Measurements from ENCODE around the gene DNAI2.

The DNAI2 gene

DNA sequence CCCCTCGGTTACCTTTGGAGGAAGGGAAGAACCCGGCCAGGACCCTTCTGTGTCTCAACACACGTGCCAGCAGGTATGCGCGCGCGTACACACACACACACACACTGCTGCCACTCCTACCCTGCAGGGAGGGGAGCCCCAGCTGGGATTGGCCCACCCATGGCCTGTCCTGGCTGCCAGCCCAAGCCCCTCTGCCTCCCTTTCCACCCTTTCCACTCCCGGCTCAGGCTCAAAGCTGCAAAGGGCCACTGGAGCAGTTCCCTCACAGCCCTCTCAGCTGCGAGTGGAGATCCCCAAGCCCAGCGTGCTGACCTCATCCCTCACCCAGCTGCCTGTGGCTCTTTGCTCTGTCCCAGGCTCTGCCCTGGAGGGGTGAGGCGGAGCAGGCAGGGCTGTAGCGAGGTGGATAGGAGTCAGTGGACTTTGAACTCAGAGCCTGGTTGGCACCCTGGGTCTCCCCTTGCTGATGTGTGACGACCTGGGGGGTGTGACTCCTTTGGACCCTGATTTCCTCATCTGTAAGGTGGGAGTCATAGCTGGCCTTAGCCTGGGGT lies 66.5 kb downstream of the DNAI2 start:
- DNase-seq, result peak; percentile 27

DNA sequence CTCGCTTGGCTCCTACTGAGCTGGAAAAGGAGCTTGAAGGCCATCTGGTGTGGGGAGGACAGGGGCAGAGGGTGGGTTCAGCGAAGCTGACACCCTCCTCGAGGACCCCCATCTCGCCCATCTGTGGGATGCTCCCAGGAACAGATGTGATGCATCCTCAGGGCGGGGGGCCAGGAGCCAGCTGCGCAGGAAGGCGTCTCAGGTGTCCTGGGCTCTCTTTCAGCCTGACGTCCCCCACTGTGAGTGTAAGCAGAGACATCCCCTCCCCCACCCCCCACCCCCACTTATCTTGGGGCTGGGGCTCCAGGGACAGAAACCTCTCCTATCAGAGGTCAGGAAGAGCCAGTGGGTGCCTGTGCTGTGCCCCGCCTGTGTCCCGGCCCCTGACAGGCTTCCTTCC lies 68.2 kb downstream of the DNAI2 start:
- no peak for DNase-seq

DNA sequence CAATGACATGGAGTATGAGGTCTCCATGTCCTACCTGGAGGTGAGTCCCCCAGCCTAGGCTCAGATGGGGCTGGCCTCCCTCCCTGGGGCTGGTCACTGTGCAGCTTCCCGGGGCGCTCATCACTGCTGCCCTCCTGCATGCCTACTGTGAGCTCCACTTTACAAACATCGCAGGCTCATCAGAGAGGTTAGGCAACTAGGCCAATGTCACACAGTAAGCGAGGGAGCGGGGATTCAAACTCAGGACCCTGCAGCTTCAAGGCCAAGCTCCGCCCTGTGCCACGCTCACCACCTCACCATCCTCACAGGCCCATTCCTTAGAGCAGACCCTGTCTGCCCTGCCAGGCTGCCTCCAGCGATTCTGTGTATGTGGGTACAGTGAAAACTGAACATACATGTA lies 69.1 kb downstream of the DNAI2 start:
- DNase-seq, result no peak

DNA sequence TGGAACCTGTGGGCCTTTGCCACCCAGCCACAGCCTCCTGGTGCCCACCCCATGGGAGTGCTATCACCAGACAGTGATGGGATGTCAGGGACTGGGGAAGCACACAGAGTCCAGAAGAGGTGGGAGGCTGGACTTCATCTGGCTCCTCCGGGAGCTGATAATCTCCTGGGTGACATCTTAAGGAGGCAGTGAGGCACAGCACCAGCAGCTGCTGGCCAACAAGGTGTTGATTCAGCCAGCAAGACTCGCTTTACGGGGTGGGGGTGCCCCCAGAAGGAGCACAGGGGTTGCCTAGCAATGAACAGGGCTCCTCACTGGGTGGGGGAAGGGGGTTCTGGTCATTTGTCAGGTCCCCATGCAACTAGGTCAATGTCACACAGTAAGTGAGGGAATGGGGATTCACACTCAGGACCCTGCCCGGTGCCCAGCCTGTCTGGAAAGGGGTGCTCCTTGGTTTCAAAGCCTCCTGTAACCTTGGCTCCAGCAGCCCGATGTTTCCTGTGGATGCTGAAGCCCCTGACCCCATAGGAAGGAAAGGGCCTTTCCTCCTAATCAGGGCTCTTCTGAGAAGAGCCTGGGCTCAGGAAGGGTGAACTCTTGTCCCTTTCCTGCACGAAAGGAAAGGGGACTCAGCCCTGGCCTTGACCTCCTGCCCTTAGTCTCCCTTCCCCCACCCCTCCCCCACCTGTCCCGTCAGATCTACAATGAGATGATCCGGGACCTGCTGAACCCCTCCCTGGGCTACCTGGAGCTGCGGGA lies 69.7 kb downstream of the DNAI2 start:
- no peak for DNase-seq

DNA sequence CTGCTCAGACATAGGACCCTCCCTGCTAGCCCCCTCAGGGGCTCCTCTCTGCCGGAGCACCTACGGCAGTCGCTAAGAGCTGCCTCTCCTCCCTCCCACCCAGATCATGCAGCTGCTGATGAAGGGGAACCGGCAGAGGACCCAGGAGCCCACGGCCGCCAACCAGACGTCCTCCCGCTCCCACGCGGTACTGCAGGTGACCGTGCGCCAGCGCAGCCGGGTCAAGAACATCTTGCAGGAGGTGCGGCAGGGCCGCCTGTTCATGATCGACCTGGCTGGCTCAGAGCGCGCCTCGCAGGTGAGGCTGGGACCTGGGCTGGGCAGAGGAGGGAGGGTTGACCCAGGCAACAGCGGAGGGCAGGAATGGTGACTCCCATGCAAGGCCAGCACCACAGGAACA lies 70.6 kb downstream of the DNAI2 start:
- no peak for DNase-seq

DNA sequence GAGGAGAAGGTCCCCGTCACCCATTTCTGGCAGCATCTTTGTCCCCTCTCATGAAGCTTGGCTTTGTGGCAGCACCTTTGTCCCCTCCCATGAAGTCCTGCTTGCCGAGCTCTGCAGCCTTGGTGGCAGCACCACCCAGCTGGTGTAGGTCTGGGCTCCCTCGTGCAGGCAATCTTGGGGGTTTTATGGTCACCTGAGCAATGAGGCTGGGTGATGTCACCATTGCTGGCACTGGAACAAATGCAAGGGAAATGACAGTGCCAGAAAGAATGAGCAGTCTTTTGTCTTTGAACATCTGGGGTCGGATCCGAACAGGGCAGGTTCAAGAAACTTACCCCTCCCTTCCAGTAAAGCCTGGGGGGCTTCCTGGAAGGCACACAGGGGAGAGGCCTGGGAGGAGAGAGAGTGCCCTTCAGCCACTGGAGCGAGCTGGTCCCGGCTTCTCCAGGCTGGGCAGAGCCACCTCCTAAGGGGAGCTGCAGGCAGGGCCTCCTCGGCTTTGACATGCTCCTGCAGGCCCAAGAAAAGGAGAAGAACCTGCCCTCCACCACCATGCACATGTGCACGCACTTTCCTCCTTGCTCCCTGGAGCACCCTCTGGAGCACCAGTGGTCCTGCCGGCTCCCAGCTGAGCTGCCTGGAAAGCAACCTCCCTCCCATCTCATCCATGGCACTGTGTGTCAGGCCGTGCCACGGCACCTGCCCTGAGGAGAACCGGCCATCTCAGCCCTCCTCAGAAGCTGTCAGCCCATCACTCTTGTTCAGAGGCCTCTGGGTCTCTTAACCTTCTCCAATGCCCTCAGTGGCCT lies 71.6 kb downstream of the DNAI2 start:
- no peak for DNase-seq

DNA sequence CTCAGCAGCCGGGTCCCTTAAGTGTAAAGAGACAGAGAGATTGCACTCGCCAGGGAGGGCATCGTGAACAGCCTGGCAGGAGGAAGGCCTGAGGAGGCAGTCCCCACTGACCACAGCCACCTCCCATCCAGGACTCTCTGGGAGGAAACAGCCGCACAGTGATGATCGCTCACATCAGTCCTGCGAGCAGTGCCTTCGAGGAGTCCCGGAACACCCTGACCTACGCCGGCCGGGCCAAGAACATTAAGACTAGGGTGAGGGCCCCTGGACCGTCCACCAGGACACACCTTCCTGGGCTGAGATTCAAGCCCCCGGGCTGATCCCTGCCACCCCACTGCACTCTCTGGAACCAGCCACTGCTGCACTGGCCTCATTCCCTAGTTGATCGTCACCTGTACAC lies 73.6 kb downstream of the DNAI2 start:
- DNase-seq, result no peak

DNA sequence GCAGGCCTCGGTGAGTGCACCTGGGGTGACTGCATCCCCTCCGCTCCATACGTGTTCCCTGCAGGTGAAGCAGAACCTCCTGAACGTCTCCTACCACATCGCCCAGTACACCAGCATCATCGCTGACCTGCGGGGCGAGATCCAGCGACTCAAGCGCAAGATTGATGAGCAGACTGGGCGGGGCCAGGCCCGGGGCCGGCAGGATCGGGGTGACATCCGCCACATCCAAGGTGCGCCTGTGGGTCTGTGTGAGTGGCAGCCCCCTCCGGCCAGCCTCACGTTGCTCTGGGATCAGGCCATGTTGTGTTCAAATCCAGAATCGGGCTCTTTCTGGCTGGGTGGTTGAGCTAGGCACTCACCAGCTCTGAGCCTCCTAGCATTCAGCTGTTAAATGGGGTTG lies 75.1 kb downstream of the DNAI2 start:
- no peak for DNase-seq

DNA sequence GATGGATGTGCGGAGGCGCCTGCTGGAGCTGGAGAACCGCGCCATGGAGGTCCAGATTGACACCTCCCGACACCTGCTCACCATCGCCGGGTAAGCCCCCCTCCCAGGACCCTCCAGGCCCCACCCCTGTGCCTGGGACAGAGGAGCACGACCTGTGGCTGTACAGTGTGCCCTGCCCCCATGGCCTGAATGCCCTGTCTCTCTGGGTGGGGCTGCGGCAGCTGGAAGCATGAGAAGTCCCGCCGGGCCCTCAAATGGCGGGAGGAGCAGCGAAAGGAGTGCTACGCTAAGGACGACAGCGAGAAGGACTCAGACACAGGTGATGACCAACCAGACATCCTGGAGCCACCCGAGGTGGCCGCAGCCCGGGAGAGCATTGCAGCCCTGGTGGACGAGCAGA lies 76.5 kb downstream of the DNAI2 start:
- DNase-seq, result no peak

DNA sequence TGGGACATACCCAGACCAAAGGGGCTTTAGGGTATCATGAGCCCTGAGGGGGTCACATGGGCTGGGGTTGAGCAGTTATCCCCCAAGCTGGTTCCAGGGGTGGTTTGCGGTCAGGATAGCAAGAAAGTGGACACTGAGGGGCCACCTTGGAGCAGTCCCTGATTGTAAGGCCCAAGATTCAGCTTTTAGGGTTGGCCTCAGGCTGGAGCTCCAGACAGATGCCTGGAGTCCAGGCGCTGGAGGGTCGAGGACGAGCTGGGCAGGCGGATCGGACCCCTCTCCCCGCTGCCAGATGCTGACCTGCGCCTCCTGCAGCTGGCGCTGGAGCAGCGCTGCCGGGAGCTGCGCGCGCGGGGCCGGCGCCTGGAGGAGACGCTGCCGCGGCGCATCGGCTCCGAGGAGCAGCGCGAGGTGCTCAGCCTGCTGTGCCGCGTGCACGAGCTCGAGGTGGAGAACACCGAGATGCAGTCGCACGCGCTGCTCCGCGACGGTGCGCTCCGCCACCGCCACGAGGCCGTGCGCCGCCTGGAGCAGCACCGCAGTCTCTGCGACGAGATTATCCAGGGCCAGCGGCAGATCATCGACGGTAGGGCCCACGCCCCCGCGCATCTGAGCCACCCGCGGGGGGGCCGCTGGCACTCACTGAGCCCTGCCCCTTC lies 77.6 kb downstream of the DNAI2 start:
- DNase-seq, result no peak

DNA sequence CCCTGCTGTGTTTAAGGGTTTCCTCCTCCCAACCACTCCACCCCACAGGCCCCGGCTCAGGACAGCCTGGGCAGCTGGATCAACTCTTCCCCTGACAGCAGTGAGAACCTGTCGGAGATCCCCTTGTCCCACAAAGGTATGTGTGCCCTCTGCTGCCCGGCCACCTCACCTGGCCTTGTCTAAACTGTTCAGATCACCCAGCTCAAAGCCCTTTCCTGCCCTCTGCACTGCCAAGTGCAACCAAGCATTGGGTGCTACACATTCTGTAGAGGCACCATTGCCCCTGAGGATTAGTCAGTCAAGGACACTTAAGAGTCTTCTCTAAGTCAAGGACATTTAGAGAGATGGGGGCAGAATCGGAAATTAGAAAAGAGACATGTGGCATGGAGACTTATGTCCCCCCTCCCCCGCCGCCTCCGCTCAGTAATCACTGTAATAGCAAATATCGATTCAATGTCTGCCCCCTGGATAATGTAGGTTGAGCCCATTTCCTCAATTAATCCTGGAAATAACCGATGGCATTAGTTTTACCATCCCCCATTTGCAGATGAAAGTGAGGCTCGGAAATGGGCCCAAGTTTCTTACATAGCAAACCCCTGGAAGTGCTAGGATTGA lies 79.5 kb downstream of the DNAI2 start:
- no peak for DNase-seq

DNA sequence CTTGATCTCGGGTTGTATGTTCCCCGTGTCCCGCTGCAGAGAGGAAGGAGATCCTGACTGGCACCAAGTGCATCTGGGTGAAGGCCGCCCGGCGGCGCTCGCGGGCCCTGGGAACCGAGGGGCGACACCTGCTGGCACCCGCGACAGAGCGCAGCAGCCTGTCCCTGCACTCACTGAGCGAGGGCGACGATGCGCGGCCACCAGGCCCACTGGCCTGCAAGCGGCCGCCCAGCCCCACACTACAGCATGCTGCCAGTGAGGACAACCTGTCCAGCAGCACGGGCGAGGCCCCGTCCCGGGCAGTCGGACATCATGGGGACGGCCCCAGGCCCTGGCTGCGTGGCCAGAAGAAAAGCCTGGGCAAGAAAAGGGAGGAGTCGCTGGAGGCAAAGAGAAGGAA lies 80.1 kb downstream of the DNAI2 start:
- no peak for DNase-seq

DNA sequence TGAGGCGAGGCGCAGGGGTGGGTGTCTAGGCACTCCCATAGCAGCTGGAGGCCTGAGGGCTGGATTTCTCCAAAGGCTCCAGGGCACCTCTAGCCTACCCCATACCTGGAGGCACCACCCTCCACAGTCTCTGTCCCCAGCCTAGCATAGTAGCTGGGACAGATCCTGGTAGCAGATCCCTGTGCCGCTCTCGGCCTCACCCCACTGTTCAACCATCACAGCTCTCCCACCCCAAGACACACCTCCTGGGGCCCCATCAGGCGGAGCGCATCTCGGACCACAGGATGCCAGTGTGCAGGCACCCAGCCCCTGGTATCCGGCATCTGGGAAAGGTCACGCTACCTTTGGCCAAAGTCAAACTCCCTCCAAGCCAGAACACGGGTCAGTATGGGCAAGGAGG lies 80.5 kb downstream of the DNAI2 start:
- DNase-seq, result no peak

DNA sequence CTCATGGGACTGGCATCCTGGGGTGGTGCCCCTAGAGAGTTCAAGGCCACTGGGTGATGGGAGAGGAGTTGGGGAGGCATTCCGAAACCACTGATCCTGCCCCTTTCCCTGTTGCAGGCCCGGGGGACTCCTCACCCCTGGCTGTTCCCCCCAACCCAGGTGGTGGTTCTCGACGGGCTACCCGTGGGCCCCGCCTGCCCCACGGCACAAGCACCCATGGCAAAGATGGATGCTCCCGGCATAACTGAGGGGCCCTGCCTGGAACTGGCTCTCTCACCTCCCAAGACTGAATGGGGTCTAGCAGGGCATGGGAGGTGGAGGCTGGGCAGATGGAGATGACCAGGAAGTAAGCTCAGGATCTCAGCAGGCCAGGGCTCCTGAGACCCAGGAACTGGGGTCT lies 81.0 kb downstream of the DNAI2 start:
- no peak for DNase-seq

DNA sequence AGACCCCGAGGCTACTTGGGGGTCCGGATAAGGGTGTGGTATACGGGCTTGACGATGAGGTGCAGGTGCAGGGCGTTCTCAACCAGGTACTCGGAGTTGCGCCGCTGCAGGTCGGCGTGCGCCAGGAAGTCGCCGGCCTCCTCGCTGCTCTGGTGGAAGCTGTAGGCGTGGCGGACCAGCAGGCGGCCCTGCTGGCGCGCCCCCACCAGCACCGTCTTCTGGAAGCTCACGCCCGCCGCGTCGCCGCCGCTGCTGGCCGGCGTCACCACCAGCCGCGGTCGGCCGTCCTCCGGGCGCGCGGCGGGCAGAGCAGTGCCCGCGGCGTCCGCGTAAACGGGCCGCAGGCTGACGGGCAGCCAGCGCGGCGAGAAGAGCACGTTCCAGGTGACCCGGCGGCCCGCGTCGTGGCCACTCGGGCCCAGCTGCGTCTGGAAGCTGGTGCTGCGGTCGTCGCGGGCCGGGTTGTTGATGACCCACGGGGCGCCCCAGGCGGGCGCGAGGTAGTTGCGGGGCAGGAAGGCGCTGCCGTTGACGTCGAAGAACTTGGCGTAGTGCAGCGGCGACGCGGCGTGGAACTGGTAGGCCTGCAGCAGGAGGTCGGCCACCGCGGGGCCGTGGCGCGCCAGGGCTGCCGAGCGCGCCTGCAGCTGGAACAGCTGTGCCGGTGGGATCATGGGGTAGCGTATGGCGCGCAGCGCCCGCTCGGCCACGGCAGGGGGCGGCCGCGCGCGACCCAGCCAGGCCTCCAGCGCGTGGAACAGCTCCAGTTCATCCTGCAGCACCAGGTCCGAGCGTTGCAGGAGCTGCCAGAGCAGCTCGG lies 82.8 kb downstream of the DNAI2 start:
- DNase-seq, result peak; percentile 78

DNA sequence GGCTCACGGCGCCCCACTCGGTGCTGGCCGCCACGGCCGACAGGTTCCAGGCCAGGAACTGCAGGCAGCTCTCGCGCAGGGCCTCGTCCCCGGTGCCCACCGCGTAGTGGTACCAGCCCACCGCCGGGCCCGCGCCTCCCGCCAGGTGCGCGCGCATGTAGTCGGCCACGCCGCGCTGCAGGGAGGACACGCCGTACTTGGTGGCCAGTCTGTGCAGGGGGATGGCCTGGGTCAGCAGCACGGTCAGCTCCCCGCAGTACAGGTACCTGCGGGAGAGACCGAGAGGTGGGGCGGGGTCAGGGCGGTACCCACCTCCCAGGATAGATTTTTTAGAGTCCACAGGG lies 83.4 kb downstream of the DNAI2 start:
- DNase-seq, result no peak

DNA sequence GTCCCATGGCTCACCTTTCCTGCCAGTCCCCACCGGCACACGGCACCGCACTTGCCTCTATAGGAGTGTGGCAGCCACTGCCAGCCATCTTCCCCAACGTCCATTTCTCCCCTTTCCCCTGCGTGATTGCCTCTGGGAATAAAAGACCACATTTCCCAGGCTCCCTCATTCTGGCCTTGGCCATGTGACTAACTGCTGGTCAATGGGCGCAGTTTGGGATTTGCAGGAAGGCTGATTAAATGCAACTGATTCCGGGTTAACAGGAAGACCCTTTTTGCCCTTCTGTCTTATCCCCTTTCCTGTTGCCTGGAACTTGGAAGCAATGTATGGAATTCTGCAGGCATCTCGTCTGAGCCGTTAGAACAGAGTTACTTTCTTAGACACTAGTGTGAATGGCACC lies 84.7 kb downstream of the DNAI2 start:
- DNase-seq, result no peak

DNA sequence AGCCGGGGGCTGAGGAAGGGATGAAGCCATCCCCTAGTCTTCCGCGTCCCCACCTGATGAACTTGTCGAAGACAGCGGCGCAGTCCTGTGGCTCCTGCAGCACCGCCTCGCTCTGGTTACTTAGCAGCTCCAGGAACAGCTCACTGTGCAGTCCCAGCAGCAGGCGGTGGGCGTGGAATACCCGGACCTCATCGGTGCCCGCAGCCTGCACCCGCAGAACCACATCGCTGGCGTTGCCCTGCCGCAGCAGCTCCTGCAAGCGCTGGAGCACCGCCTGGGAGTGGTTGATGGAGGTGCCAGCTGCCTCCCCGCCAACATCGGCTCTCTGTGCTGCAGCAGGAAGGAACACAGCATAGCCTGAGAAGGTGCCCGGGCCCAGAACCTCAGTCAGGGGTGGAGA lies 85.9 kb downstream of the DNAI2 start:
- no peak for DNase-seq

DNA sequence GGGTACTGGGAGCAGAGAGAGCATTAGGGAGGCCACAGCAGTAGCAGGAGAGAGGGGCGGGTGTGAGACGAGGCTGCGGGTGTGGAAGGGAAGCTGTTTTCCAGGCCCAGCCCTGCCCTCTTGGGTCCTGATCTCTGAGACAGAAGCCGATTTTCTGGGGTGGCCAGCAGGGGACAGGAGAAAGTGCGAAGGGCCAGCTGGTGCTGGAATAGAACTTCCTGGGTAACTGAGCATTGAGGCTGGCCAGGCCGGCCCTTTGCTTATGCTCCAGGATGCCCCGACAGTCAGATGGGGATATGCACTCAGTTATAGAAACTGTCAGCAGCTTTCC lies 86.8 kb downstream of the DNAI2 start:
- DNase-seq, result no peak

DNA sequence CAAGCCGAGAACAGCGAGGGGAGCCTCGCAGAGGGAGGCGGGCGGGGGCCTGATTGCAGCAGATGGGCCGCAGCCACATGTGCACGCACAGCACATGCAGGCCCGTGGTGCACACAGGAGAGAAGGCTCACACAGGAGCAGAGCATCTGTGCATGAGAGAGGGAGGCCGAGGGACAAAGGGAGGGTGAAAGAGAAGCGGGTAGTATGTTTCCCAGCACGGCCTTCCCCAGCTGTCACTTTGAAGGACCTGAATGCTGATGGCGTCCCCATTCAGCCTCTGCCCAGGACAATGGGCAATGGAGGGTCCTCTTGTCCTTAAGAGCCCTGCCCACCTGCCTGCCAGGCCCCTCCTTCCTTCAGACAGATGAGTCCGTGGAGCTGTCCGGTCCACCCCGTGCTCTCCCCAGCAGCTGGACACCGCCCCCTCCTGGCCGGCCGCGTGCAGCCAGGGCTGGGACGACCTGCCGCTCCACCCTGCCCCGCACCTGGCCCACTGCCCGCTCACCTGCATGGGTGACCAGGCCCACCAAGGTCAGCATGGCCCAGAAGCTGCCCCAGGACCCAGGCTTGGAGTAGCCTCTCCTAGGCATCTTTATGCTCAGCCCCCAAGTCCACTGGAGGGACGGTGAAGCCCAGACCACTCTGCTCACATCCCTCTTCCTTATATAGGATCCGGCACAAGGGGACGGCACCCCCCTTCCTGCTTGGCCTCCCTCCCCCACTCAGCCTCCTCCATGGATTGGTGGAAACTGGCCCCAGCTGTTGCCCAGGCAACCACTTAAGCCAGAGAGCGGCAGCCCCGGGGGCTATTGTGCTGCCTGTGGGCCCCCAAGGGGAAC lies 87.4 kb downstream of the DNAI2 start, which contains the start of gene BTBD17:
BTBD17 (minus strand) TSS at position 639 of the 839 bp plus-strand sequence; CDS start at position 590, 49 bp downstream.
- DNase-seq, result peak; percentile 65

DNA sequence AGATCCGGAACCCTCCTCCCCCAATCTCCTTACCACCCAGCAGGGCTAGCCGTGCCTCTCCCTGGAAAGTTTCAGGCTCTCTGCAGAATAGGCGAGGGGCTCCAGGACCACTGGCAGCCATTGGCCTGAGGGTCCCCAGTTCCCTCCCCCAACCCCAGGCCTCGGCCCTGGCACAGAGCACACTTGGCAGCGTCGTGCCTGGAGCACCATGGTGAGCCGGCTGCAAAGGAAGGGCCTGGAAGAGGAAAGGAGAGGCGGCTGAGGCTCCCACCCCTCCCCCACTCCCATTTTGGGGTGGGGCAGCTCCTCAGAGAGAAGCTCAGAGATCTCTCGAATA lies 88.0 kb downstream of the DNAI2 start:
- no peak for DNase-seq

All from right kidney (tissue), 1 donor.